Activated gamma-delta T cell treated with anti-CD3 and anti-CD28 coated beads, Interleukin-2, amount 50 U/mL, for 16 hours (primary cell): ENCODE results near the gene TBC1D4.

Source experiments
- DNase-seq: peaks from one replicate; pipeline ENCODE4 v3.0.0-alpha.2; 2020; ENCODE audit warnings: low read depth

Gene TBC1D4

DNA sequence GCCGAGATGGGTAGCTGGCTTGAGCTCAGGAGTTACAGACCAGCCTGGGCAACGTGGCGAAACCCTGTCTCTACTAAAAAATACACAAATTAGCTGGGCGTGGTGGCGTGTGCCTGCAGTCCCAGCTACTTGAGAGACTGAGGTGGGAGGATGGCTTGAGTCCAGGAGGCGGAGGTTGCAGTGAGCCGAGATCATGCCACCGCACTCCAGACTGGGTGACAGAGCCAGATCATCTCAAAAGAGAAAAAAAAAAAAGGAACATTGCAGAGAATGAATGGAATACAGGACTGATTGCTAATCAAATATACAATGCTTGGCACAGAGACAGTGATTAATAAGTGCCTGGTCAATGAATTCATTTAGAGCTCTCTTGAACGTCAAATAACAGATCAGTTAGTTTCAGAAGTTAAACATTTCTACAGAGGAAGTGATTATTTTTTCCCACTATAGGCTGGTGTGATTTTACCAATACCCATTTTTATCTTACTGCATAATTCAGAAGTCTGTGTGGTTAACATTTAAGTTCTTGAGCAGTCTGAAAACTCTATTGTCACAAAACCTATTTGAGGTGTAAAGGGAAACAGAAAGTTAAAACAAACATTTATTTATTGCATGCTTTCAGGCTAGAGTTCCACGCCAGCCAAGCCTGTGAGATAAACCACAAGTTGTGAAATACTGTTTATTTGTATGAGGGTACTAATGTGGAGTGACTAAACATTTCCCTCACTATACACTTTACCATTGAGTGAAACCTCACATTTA lies 7.7 kb upstream of the TBC1D4 start:
- DNase-seq: no peak

DNA sequence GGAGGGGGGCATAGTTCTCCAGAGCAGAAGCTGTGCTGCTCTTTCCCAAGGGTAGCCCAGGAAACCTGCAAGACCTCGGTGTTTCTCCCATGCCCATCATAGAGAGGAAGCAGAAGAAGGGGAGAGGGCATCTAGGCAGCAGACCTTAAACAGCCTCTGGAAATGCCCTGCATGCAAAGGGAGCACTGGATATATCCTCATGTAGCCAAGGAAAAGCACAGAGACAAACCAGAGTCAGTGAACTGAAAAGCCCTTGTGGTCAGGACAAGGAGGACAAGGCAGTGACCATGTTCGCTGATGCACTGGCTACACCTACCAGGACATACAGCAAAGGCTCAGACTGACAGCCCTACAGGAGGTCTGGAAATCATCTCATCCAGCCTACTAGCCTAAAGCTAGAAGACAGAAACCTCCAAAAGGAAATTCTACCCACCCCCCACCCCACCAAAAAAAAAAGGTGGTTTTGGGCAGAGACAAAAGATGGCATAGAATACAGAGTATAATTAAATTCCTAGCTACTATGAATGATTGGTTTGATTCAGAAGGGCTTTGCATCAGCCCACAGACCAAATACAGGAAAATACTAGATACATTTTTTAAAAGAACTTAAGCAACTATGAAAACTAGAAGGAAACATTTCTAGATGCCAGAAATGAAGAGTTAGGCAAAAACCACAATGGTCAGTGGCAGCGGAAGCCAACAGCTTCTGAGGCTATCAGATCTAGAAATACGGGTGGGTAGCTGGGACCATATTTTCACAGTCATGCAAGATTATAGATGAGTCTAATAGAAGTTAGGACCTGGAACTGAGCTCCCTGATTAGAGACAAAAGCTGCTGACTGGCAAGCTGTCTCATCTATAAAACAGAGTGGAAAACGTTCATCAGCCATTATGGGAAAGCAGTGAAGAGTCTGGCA lies 4.4 kb upstream of the TBC1D4 start:
- DNase-seq: no peak

- no peak for DNase-seq
These were observed 3.5 kb upstream of the TBC1D4 start for GRCh38 chr13:75485286-75486062.

DNA sequence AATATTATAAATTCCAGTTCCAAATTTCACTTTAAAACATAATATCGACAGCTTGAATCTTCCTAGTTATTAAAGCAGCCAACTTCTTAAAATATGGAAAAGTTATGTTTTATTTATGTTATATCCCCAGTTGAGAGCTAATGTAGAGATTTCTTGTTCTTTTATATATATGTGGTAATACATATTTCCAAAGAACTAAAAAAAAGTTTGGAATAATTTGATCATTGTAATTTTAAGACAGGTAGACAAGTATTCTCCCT lies 781 bp upstream of the TBC1D4 start:
- no peak for DNase-seq

DNA sequence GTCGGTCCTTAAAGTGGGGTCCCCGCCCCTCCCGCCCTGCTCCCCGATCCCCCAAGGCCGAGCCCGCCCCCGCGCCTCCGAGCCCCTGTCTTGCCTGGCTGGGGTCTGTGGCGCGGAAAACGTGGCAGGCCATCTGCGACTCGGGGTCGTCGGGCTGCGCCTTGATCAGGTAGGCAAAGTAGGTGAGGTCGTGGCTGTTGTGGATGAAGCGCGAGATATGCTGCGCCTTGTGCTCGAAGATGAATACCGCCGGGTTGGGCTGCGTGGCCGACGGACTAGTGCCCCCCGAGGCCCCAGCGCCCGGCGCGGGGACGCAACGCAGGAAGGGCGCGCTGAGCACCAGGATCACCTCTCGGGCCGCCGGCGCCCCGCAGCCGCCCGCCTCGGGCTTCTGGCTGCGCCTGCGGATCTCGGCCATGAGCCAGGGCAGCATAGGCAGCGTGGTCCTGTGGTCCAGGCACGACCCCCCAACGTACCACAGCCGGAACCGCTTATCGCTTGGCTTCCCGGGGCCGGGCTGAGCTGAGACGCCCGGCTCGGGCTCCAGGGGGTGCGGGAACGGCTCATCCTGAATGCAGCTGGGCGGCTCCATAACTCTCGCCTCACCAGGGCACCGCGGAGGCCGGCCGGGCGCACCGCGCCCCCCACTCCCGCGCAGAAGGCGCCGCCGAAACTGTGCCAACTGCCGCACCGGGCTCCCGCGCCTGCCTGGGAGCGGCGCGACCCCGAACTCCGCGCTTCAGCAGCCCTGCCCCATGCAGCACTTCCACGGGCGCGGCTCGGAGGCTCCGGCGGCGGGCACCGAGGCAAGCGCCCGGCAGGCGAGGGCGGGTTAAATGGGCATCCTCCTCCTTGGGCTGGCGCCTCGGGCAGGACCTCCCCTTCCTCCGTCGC lies 546 bp downstream of the TBC1D4 start:
- DNase-seq: peak; percentile 1

DNA sequence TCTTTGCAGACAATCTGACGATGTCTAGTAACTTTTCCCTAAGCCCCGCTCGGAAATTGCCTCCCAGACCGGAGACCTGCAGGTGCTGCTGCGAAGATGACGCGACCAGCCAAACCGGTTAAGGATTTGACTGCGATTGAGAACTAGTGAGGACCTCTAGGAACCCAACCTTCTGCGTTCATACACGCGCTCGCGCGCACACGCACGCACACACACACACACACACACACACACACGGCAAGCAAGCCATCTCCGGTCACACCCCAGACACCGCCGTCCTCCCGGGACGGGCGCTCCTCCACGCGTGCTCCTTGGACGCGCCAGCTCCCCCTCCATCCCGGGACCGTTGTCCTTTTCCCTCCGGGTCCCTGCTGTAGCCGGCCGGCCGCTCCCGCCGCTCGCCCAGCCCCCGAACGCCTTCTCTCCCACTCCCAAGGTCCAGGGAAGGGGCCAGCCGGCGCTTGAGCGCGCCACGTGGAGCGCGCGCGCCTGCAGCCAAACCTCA lies 1.2 kb downstream of the TBC1D4 start:
- peak; percentile 1 for DNase-seq

DNA sequence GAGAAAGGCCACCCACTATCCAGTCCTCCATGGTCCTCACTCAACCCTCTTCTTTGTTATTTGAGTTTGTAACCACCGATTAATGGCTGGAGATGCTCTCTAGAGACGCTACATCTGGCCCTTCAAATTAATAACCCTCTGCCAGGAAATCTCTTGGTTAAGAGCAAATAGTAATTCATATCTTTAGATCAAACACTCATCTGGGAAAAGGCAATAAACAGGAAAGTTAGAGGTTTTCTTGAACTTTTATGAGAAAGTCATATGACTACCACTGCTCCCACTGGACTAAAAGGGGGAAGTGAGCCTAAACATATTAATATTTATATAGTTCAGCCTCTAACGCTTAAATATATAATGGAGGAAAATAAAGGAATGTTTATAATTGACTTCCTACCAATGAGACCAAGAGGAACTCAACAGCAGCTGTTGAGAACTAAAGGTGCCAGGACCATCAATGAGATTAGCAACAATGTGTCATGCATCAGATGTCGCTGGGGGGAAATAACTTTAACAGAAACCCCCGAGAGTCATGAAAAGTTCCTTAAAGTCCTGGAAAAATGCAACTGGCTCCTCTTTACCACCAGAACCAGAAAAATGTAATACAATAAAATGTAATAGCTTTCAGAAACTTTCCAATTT lies 2.7 kb downstream of the TBC1D4 start:
- no peak for DNase-seq

GRCh38 chr13:75478659-75479058 lies 3.3 kb downstream of the TBC1D4 start:
- DNase-seq: no peak

DNA sequence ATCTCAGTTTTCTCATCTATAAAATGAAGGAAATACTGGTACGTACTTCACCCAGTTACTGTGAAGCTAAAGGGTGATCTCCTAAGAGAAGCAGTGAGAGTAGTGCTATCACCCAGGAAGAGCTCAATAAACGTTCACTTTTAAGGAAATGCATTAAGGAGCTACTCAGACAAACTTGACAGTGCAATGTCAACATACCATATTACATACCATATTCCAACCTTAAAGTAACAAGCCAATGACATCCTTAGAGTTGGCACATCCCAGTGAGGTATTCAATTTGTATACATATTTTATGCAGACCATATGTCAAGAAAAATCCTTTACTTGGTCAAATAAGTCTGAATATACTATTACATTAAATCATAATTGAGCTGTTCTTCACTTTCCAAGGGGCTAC lies 7.0 kb downstream of the TBC1D4 start:
- no peak for DNase-seq

- no peak for DNase-seq
These were observed 8.5 kb downstream of the TBC1D4 start for GRCh38 chr13:75473468-75473867.

DNA sequence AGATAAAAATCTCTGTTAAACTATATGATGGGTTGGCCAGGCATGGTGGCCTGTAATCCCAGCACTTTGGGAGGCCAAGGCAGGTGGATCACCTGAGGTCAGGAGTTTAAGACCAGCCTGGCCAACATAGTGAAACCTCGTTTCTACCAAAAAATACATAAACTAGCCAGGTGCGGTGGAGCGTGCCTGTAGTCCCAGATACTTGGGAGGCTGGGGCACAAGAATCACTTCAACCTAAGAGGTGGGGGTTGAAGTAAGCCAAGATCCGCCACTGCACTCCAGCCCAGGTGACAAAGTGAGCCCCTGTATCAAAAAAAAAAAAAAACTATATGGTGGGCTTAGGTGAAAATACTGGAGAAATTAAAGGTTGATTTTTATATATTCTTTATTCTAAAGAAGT lies 11.3 kb downstream of the TBC1D4 start:
- DNase-seq: no peak

DNA sequence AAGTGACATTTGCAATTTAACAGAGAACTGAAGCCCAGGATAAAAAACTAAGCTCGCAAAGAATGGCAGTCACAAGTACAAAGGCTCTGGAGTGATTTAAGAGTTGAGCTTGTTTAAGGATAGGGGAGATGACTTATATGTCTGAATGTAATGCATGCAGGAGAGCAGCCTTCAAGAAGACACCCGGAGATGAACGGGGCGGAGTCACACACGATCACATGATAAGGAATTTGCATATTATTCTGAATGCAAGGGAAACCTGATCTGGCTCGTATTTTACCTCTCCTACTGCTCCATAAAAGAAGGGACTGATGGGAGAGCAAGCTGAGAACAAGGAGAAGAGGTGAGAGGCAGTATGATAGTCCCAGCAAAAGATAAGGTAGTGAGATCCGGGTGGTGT lies 12.9 kb downstream of the TBC1D4 start:
- DNase-seq: no peak

- DNase-seq: no peak
These were observed 13.4 kb downstream of the TBC1D4 start for GRCh38 chr13:75468602-75469001.

- no peak for DNase-seq
These were observed 13.9 kb downstream of the TBC1D4 start for GRCh38 chr13:75468098-75468497.

- no peak for DNase-seq
These were observed 14.8 kb downstream of the TBC1D4 start for GRCh38 chr13:75467040-75467728.

DNA sequence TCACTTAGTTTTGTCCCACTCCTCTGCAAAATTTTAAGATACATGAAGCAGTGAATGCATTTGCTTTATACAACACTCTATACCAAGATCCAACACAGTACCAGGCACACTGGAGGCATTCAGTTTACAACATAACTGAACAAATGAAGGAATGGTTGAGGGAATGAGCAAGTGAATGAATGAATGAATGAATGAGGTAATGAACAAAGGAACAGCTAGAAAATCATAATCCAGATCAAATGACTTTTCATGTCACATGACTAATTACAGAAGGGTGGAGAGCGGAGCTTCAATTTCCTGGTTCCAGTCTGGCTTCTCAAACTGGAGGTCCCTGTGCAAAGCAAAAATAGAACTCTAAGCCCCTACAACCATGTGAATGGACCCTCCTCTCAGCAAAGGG lies 16.7 kb downstream of the TBC1D4 start:
- no peak for DNase-seq

GRCh38 chr13:75461314-75461713 lies 20.7 kb downstream of the TBC1D4 start:
- no peak for DNase-seq

DNA sequence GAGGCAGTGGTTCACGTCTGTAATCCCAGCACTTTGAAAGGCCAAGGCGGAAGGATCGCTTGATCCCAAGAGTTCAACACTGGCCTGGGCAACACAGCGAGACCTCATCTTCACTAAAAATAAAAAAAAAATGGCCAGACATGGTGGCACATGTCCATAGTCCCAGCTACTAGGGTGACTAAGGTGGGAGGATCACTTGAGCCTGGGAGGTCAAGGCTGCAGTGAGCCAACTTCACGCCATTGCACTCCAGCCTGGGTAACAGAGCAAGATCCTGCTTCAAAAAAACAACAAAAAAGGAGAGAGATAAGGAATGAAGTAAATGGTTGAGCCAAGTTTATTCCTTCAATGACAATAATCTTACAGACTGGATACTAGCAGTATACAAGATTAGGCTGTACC lies 21.3 kb downstream of the TBC1D4 start:
- no peak for DNase-seq

DNA sequence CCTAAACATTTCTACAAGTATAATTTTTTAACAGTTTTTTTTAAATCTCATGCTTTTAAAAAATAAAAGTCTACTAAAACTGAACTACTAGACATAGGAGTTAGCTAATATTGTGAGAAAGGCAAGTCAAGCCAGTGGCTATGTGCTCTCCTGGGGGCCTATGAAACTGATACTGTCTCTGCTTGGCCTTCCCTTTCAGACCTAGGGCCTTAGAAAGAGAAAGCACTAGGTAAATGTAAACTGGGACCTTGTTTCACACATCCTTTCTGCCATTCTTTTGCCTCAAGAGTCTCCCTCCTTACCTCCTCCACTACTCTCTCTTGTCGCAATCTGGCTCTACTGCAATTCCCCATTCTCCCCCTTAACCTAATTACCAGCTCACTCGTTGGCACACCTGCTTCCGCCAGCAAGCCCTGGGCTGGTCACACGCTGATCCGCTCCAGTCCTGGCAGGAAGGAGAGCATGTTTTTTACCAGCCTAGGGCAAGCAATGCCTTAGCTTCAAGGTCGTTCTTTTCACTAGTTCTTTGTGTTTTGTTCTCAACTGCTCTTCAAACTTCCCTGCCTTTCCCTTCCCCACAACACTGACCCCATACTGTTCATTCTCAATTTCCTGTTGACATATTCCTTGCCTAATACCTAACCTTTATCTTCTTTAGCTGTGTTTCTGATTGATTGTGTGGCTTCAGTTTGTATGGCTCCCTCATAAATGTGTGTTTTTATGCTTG lies 23.1 kb downstream of the TBC1D4 start:
- no peak for DNase-seq

- DNase-seq: no peak
These were observed 26.0 kb downstream of the TBC1D4 start for GRCh38 chr13:75455962-75456361.
